IgD-negative memory B cell (primary cell): ENCODE measurements around the gene FAM181B. TPM values are rescaled to one million over a fixed set of nuclear protein-coding genes. Genes with fewer than 3 reads are reported as not detected.

Source experiments
- H3K27ac Mint-ChIP-seq, 3 donors: one replicate each; pipeline ENCODE4 v1.8.0; 2020 to 2022; ENCODE audit warnings: mild to moderate bottlenecking in 3 of 3, mixed read lengths in 3 of 3, moderate library complexity in 1 of 3
- H3K27me3 Mint-ChIP-seq: one replicate; pipeline ENCODE4 v1.8.0; 2021; ENCODE audit warnings: mixed read lengths
- H3K36me3 Mint-ChIP-seq: one replicate; pipeline ENCODE4 v1.8.0; 2020; ENCODE audit warnings: mild to moderate bottlenecking, mixed read lengths
- H3K4me1 Mint-ChIP-seq, 3 donors: one replicate each; pipeline ENCODE4 v1.8.0; 2020 to 2022; ENCODE audit warnings: mixed read lengths in 3 of 3, mild to moderate bottlenecking in 1 of 3
- H3K4me3 Mint-ChIP-seq, 4 donors: one replicate each; pipeline ENCODE4 v1.8.0; 2020 to 2022; ENCODE audit warnings: mild to moderate bottlenecking in 4 of 4, mixed read lengths in 4 of 4, moderate library complexity in 3 of 4
- H3K9me3 Mint-ChIP-seq, 3 donors: one replicate each; pipeline ENCODE4 v1.8.0; 2020 to 2021; ENCODE audit warnings: mixed read lengths in 3 of 3, mild to moderate bottlenecking in 1 of 3
- polyA plus RNA-seq: library from polyadenylated mRNA; unstranded; fragments of 300-500 nt; fragmentation: Illumina TruSeq; gene quantifications from one replicate; pipeline ENCODE4 v1.2.3, GENCODE V29; 2021

The FAM181B gene
- polyA plus RNA-seq, 1 donor from 2014 or later, result not detected

GRCh38 chr11:82680252-82680651 is 53.4 kb downstream of the FAM181B start:
- peaks cover 17% of the 10 kb centered on the region for H3K27me3 Mint-ChIP-seq
- H3K4me1 Mint-ChIP-seq, result peaks cover 0 to 2% (median 0%) of the 10 kb centered on the region in 3 donors

More at GRCh38 chr11:82680252-82680651, 53.4 kb downstream of the FAM181B start:
- no peaks in the 10 kb centered on the region for H3K36me3 Mint-ChIP-seq
- H3K27ac Mint-ChIP-seq, result no peak overlapping the region
- H3K4me3 Mint-ChIP-seq, result no peak overlapping the region
- H3K9me3 Mint-ChIP-seq, result peaks cover 3 to 6% (median 5%) of the 10 kb centered on the region in 3 donors

Other genes with a start within 250 kb of the FAM181B start
- 48.8 TPM for gene PRCP, start 166.6 kb upstream of the FAM181B start, polyA plus RNA-seq
- 1.7 TPM for gene DDIAS, start 167.9 kb upstream of the FAM181B start, polyA plus RNA-seq